ENCODE results near the gene METTL27.

DNA sequence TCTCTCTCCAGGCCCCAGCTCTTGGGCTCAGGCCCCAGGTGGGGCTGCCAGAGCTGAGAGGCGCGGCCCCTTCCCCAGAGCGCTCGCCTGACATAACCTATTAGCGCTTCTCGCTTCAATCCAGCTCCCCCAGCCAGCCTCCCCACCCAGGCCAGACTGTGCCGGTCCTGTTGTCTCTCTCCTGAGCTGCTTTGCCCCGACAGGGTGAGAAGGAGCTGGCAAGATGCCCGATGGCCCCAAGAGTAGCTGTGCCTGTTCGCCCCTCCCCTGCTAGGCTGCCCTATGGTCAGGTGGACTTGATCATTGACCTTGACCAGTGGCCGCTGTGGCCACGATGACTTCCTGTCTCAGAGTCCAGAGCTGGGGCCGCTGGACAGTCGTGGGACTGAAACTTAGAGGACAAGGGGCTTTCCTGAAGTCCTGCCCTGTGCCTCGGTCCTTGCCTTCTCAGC is 27.8 kb upstream of the METTL27 start:
- TF ChIP-seq POLR2AphosphoS5 (IDR thresholded peaks at IDR 0.05) (no peak), EP300 (conservative IDR thresholded peaks at IDR 0.05; ENCODE audit: poor library complexity, severe bottlenecking) (no peak), MXI1 (conservative IDR thresholded peaks at IDR 0.05; ENCODE audit: poor library complexity, severe bottlenecking) (no peak), CTCF (IDR thresholded peaks at IDR 0.05; ENCODE audit: poor library complexity, severe bottlenecking) (no peak), RAD21 (conservative IDR thresholded peaks at IDR 0.05) (no peak)

All from neural cell (in vitro differentiated cells).